ENCODE data around the gene RANBP10. TPM values are rescaled to one million over a fixed set of nuclear protein-coding genes. Genes with fewer than 3 reads are reported as not detected.
A peak's percentile ranks its signal among the peaks of the same experiment; 100 is the strongest.

The RANBP10 gene
- total and polyA plus RNA-seq, 2 of the 13 experiments (the other 11 are each of a cell fraction or from before 2014, with no cell fraction given) = 9.2 to 22.7 TPM

GRCh38 chr16:67730326-67730725, 76.0 kb downstream of the RANBP10 start:
- Histone ChIP-seq H2AFZ (ENCODE audit: low read length) (no peak overlapping the region), H3K36me3 (replicated peaks in 1 of 2; ENCODE audit: control insufficient read depth in 1 of 2, insufficient read depth in 2 of 2, low read length in 2 of 2) (peaks cover 33 to 73% of the 10 kb centered on the region in 2 experiments), H3K9ac (ENCODE audit: insufficient read depth, low read depth, low read length) (no peak overlapping the region), H3K4me1 (ENCODE audit: insufficient read depth, low read length) (peaks cover 17% of the 10 kb centered on the region), H3K4me3 (replicated peaks in 1 of 3; ENCODE audit: insufficient read depth in 1 of 3, low read depth in 2 of 3, low read length in 3 of 3) (no peak overlapping the region), H3K4me2 (ENCODE audit: low read depth, low read length) (no peak overlapping the region), H4K20me1 (ENCODE audit: insufficient read depth, low read length) (no peaks in the 10 kb centered on the region), H3K79me2 (ENCODE audit: insufficient read depth, low read length) (no peaks in the 10 kb centered on the region), H3K27me3 (ENCODE audit: control insufficient read depth in 1 of 2, insufficient read depth in 2 of 2, low read length in 2 of 2) (no peaks in the 10 kb centered on the region), H3K9me3 (ENCODE audit: low read length) (no peaks in the 10 kb centered on the region), H3K27ac (ENCODE audit: extremely low read length, insufficient read depth, low read length) (no peak overlapping the region)
- intact Hi-C loops (cut with micrococcal nuclease; ENCODE audit: unreplicated experiment) = no loop called here
- DNase-seq (ENCODE audit: low spot score) = no peak
- TF ChIP-seq CTCF (CRISPR knock-in tag; IDR thresholded peaks at IDR 0.05) (peak; percentile 24; the same call in 1 of the 2 replicates), RBM22 (optimal IDR thresholded peaks at IDR 0.05; ENCODE audit: low read length) (no peak)
- in situ Hi-C loops (cut with HindIII; ENCODE audit: extremely low pct_ligation_motif_present, low pct_unique_long_range_greater_than_20kb) = no loop called here
- WGBS (ENCODE audit: low lambda C conversion rate) = 93% methylated on average over 6 of the region's 6 CpGs
- no peak for ATAC-seq
- CTCF ChIA-PET (ENCODE audit: low intra/inter-chr PET ratio, low total read pairs) = no interaction called here
- no peak for FAIRE-seq
- POLR2A ChIA-PET = no interaction called here
- BruUV-seq (replicated peaks) = no TSS peak

- H3K4me3 ChIP-seq (replicated peaks in 1 of 3; ENCODE audit: insufficient read depth in 1 of 3, low read depth in 2 of 3, low read length in 3 of 3) = no peak overlapping the region
- TF ChIP-seq AGO2 (optimal IDR thresholded peaks at IDR 0.05; ENCODE audit: low read depth, low read length) (peak; percentile 44), RFXAP (CRISPR knock-in tag; IDR thresholded peaks at IDR 0.05; ENCODE audit: borderline replicate concordance) (no peak), EED (CRISPR knock-in tag; IDR thresholded peaks at IDR 0.05) (0 out of 2 replicates have a peak, but pooled peaks have one; percentile 59)
- TF ChIP-seq, protein P1, sequence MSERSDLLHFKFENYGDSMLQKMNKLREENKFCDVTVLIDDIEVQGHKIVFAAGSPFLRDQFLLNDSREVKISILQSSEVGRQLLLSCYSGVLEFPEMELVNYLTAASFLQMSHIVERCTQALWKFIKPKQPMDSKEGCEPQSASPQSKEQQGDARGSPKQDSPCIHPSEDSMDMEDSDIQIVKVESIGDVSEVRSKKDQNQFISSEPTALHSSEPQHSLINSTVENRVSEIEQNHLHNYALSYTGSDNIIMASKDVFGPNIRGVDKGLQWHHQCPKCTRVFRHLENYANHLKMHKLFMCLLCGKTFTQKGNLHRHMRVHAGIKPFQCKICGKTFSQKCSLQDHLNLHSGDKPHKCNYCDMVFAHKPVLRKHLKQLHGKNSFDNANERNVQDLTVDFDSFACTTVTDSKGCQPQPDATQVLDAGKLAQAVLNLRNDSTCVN (CRISPR knock-in tag; IDR thresholded peaks at IDR 0.05; ENCODE audit: borderline replicate concordance) = no peak
- FAIRE-seq (no peak), ATAC-seq (no peak), DNase-seq (ENCODE audit: low spot score) (no peak)
- H3K36me3 ChIP-seq (replicated peaks in 1 of 2; ENCODE audit: control insufficient read depth in 1 of 2, insufficient read depth in 2 of 2, low read length in 2 of 2) = peaks cover 35 to 73% of the 10 kb centered on the region in 2 experiments
- no peaks in the 10 kb centered on the region for H3K9me3 ChIP-seq (ENCODE audit: low read length)
- no peak overlapping the region for H3K4me2 ChIP-seq (ENCODE audit: low read depth, low read length)
- no peaks in the 10 kb centered on the region for H3K27me3 ChIP-seq (ENCODE audit: control insufficient read depth in 1 of 2, insufficient read depth in 2 of 2, low read length in 2 of 2)
- WGBS (ENCODE audit: low lambda C conversion rate) = 97% methylated on average over 11 of the region's 14 CpGs
- ChIA-PET POLR2A (interaction anchor here (1.1 kb wide), 1 partner anchor 10 kb away, joined by 4 read pairs; no protein-coding TSS in a partner anchor), CTCF (ENCODE audit: low intra/inter-chr PET ratio, low total read pairs) (no interaction called here)
- H3K4me1 ChIP-seq (ENCODE audit: insufficient read depth, low read length) = peaks cover 17% of the 10 kb centered on the region
- no peak overlapping the region for H3K27ac ChIP-seq (ENCODE audit: extremely low read length, insufficient read depth, low read length)
- H2AFZ ChIP-seq (ENCODE audit: low read length) = no peak overlapping the region
- H3K9ac ChIP-seq (ENCODE audit: insufficient read depth, low read depth, low read length) = no peak overlapping the region
- no peaks in the 10 kb centered on the region for H4K20me1 ChIP-seq (ENCODE audit: insufficient read depth, low read length)
- in situ Hi-C loops (cut with HindIII; ENCODE audit: extremely low pct_ligation_motif_present, low pct_unique_long_range_greater_than_20kb) (no loop called here), intact Hi-C loops (cut with micrococcal nuclease; ENCODE audit: unreplicated experiment) (no loop called here)
- BruUV-seq (replicated peaks) = no TSS peak
- no peaks in the 10 kb centered on the region for H3K79me2 ChIP-seq (ENCODE audit: insufficient read depth, low read length)
Measured at GRCh38 chr16:67729636-67730248, 76.6 kb downstream of the RANBP10 start.

Data from HepG2 (cell line).